ENCODE measurements around the gene KLHL30.

KLHL30 gene, protein sequence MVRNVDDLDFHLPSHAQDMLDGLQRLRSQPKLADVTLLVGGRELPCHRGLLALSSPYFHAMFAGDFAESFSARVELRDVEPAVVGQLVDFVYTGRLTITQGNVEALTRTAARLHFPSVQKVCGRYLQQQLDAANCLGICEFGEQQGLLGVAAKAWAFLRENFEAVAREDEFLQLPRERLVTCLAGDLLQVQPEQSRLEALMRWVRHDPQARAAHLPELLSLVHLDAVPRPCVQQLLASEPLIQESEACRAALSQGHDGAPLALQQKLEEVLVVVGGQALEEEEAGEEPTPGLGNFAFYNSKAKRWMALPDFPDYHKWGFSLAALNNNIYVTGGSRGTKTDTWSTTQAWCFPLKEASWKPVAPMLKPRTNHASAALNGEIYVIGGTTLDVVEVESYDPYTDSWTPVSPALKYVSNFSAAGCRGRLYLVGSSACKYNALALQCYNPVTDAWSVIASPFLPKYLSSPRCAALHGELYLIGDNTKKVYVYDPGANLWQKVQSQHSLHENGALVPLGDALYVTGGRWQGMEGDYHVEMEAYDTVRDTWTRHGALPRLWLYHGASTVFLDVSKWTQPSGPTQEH

GRCh38 chr2:238138331-238139195, at the start of gene KLHL30:
TSS of gene KLHL30 (plus strand) at chr2:238138668. CDS start at chr2:238140755, 2,087 bp downstream.
- in situ Hi-C loops (cut with MboI; ENCODE audit: low sequenced_read_pairs) = no loop called here

DNA sequence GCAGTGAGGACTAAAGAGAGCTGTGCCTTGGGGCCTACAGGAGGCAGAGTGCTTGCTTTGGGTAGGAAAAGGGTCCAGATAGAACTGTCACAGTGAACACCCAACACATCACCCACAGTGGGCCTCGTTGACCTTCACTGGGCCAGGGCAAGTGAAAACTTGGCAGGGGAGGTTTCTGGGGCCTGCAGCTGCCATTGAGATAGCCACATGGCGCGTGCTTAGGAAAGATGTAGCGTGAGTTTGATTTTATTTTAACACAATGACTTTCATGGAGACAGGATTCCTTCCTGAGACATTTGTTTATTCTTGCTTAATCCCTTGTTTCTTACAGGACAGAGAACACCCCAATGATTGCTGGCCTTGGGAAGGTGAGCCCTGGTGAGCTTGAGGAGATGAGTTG, 47.6 kb upstream of the KLHL30 start:
- in situ Hi-C loops (cut with MboI; ENCODE audit: low sequenced_read_pairs) = no loop called here

GRCh38 chr2:238091436-238092060, 46.9 kb upstream of the KLHL30 start:
- in situ Hi-C loops (cut with MboI; ENCODE audit: low sequenced_read_pairs) = no loop called here

- in situ Hi-C loops (cut with MboI; ENCODE audit: low sequenced_read_pairs) = no loop called here
Measured at GRCh38 chr2:238092486-238093035, 45.9 kb upstream of the KLHL30 start.

GRCh38 chr2:238093181-238094140, 45.0 kb upstream of the KLHL30 start:
- in situ Hi-C loops (cut with MboI; ENCODE audit: low sequenced_read_pairs) = no loop called here

DNA sequence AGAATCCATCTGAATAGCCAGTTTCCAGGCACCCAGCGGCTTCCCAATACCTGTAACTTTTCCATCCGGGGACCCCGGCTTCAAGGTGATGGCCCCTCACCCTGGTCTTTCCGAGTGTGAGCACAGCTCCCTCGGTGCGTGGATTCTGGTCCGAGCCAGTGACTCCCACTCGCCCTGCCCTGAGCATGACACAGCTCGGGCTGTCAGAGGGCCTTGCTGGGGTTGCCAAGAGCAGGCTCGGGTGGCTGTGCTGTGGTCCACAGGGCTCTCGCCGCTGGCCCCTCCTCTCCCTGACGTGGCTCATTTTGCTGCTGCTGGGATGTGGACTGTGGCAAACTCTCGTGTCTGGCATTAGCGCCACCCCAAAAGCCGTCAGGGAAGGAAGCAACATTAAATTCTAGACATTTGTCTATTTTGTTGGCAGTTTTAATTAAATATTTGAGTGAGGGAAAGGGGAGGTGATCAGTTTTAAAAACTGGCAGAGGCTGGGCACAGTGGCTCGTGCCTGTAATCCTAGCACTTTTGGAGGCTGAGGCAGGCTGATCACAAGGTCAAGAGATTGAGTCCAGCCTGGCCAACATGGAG, 43.9 kb upstream of the KLHL30 start:
- in situ Hi-C loops (cut with MboI; ENCODE audit: low sequenced_read_pairs) = no loop called here

DNA sequence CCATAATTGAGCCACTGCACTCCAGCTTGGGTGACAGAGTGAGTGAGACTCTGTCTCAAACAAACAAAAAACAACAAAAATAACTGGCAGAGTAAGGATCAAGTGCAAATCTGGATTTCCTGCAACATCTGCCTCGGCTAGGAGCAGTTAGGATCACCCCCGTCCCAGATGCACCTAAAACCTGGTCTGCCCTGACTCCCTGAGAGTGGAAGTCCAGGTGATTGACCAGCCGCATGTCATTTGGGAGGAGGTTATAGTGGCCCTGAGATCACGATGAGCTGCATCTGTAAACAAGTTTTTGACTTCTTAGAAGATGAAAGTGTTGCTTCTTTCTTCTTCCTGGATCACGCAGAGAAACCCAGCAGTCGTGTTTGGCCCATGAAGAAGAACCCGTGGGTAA, 43.3 kb upstream of the KLHL30 start:
- in situ Hi-C loops (cut with MboI; ENCODE audit: low sequenced_read_pairs) = no loop called here

GRCh38 chr2:238096311-238097011, 42.0 kb upstream of the KLHL30 start:
- in situ Hi-C loops (cut with MboI; ENCODE audit: low sequenced_read_pairs) = no loop called here

- in situ Hi-C loops (cut with MboI; ENCODE audit: low sequenced_read_pairs) = no loop called here
Measured at GRCh38 chr2:238097201-238097987, 41.1 kb upstream of the KLHL30 start.

GRCh38 chr2:238097988-238098871, 40.2 kb upstream of the KLHL30 start:
- in situ Hi-C loops (cut with MboI; ENCODE audit: low sequenced_read_pairs) = no loop called here

GRCh38 chr2:238098901-238099713, 39.4 kb upstream of the KLHL30 start:
- in situ Hi-C loops (cut with MboI; ENCODE audit: low sequenced_read_pairs) = no loop called here

DNA sequence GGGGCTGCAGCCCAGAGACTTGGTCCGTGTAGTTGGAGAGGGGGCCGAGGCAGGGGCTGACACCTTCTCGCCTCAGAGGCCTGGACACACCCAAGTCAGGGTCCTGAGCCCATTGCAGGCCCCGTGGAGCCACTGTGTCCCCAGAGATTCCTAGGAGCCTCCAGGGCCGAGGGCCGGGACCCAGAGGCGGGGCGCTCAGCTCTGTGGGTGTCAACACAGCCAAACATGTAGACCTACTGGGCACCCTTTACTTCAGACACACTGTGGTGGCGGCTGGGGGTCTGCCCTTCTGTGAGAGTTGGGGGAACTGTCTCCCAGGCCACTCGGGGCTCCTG, 38.8 kb upstream of the KLHL30 start:
- in situ Hi-C loops (cut with MboI; ENCODE audit: low sequenced_read_pairs) = no loop called here

GRCh38 chr2:238100049-238100820, 38.2 kb upstream of the KLHL30 start, which contains the start of gene ESPNL:
TSS of gene ESPNL (plus strand) at chr2:238100340. CDS start at chr2:238100420, 80 bp downstream.
- in situ Hi-C loops (cut with MboI; ENCODE audit: low sequenced_read_pairs) = no loop called here

- in situ Hi-C loops (cut with MboI; ENCODE audit: low sequenced_read_pairs) = no loop called here
Measured at GRCh38 chr2:238100821-238101771, 37.4 kb upstream of the KLHL30 start.

Data from hTERT RPE-1 (cell line).